ENCODE data around the gene COX20.

COX20 gene

DNA sequence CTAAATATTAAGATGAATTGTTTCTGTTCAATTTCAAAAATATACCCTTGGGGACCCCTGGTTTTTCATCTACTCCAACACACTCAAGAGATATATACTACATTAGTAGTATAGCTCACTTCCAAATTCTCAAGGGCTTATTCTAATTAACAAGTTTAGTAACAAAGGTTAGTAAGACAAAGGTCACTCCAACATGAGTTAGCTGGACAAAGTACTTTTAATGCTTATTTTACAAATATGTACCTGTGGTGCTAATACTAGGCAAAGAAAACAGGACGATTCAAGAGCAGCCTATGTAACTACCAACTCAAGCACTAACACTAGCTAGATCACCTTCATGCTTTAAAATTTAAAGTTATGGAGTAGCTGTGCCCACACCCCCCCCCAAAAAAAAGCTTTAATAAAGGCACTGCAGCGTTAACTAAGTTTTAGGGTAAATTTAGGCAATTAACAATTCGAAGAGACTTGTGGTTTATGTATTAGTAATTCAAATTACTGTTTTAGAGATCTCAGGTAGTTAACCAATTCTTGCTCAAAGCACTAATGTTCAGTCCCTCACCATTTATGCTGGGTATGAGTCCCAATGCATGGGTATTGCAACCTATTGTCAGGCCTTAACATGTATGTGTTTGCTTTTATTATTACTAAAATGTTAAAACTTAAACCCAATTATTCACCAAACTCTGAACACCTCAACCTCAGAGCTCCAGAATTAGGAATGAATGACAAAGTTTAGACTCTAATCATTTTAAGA lies 14.8 kb downstream of the COX20 start:
- Histone ChIP-seq H3K27me3 (ENCODE audit: control insufficient read depth in 5 of 5, insufficient read depth in 4 of 5, low read length in 5 of 5) (no peaks in the 10 kb centered on the region), H3K36me3 (ENCODE audit: control insufficient read depth in 5 of 5, insufficient read depth in 5 of 5, low read length in 5 of 5) (peaks cover 50 to 78% (median 68%) of the 10 kb centered on the region in 5 donors), H3K4me3 (ENCODE audit: low read depth in 1 of 5, low read length in 5 of 5) (no peak overlapping the region), H3K9ac (ENCODE audit: low read length in 5 of 5) (no peak overlapping the region), H3K4me1 (ENCODE audit: control insufficient read depth in 5 of 5, insufficient read depth in 5 of 5, low read length in 5 of 5) (peaks cover 3 to 19% (median 13%) of the 10 kb centered on the region in 5 donors), H3K9me3 (ENCODE audit: control insufficient read depth in 5 of 5, low read length in 5 of 5) (no peaks in the 10 kb centered on the region), H3K27ac (ENCODE audit: low read depth, low read length) (peak overlapping the region; percentile 24)

DNA sequence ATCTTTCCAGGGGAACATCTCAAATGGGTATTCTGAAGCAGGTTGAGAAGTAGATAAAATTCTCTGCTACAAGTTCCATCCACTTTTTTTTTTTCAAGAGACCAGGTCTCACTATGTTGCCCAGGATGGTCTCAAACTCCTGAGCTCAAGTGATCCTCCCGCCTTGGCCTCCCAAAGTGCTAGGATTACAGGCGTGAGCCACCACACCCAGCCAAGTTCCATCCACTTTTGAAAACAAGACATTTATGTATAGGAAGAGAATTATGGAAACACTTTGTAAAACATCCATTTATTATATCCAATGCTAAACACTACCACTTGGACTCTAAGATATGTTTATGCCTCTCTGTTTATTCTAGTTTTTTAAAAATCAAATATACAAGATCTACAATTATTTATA lies 15.4 kb downstream of the COX20 start:
- H3K27ac ChIP-seq (ENCODE audit: low read depth, low read length) = no peak overlapping the region

DNA sequence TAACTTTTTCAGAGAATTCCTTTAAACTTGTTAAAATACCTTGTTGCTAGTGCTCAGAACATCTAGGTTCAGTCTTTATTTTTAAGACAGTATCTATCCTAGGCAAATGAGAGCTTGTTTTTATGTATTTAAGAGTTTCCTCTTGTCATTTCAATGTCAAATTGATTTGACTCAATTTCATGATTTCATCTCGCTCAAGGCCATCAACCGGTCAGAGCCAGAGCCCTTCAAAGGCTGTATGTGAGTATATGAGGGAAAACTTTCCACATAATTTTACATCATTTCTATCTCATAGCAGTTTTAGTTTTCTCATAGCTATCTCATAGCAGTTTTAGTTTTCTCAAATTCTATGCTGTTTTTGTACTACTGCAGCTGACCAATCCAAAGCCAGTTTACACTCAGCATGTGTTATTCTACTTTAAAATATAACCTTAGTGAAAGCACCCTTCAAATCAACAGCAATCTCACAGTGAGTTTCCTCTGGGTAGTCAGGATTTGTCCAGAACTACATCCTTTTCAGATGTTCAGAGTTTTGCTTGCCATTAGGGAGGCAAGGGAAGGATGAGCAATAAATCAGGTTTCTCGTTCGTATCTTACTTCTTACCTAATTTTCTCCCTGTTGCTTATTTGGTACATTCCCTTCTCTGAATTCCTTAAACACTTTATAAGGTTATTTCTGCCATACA lies 16.2 kb downstream of the COX20 start:
- H3K9me3 ChIP-seq (ENCODE audit: control insufficient read depth in 5 of 5, low read length in 5 of 5) = no peaks in the 10 kb centered on the region
- peaks cover 3 to 25% (median 13%) of the 10 kb centered on the region in 5 donors for H3K4me1 ChIP-seq (ENCODE audit: control insufficient read depth in 5 of 5, insufficient read depth in 5 of 5, low read length in 5 of 5)
- H3K36me3 ChIP-seq (ENCODE audit: control insufficient read depth in 5 of 5, insufficient read depth in 5 of 5, low read length in 5 of 5) = peaks cover 54 to 79% (median 68%) of the 10 kb centered on the region in 5 donors
- H3K9ac ChIP-seq (ENCODE audit: low read length in 5 of 5) = no peak overlapping the region
- no peak overlapping the region for H3K4me3 ChIP-seq (ENCODE audit: low read depth in 1 of 5, low read length in 5 of 5)
- peak overlapping the region; percentile 37 for H3K27ac ChIP-seq (ENCODE audit: low read depth, low read length)
- H3K27me3 ChIP-seq (ENCODE audit: control insufficient read depth in 5 of 5, insufficient read depth in 4 of 5, low read length in 5 of 5) = no peaks in the 10 kb centered on the region

More for the DNA sequence above, 15.4 kb downstream of the COX20 start:
- Histone ChIP-seq H3K9ac (ENCODE audit: low read length in 5 of 5) (no peak overlapping the region), H3K4me1 (ENCODE audit: control insufficient read depth in 5 of 5, insufficient read depth in 5 of 5, low read length in 5 of 5) (peaks cover 3 to 25% (median 15%) of the 10 kb centered on the region in 5 donors), H3K36me3 (ENCODE audit: control insufficient read depth in 5 of 5, insufficient read depth in 5 of 5, low read length in 5 of 5) (peaks cover 52 to 79% (median 68%) of the 10 kb centered on the region in 5 donors), H3K9me3 (ENCODE audit: control insufficient read depth in 5 of 5, low read length in 5 of 5) (no peaks in the 10 kb centered on the region), H3K4me3 (ENCODE audit: low read depth in 1 of 5, low read length in 5 of 5) (no peak overlapping the region), H3K27me3 (ENCODE audit: control insufficient read depth in 5 of 5, insufficient read depth in 4 of 5, low read length in 5 of 5) (no peaks in the 10 kb centered on the region)

DNA sequence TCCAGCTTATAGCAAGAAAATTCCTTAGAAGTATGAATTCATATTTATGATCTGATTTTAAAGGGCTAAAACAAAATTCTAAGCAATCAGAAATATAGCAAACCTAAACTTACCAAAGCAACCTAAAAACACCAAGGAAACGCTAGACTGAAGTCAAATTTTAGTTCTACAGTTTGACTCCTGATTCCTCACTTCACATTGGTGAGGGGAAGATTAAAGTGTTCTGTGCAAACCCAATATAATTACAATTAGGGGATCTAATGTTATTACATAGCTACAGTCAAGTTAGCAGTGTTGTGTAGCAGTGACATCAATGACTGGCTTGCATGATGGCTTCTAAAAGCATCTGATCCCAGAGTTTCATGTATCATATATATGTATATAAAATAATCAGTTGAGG lies 17.2 kb downstream of the COX20 start:
- H3K9ac ChIP-seq (ENCODE audit: low read length in 5 of 5) = no peak overlapping the region
- H3K4me1 ChIP-seq (ENCODE audit: control insufficient read depth in 5 of 5, insufficient read depth in 5 of 5, low read length in 5 of 5) = peaks cover 3 to 26% (median 13%) of the 10 kb centered on the region in 5 donors
- H3K36me3 ChIP-seq (ENCODE audit: control insufficient read depth in 5 of 5, insufficient read depth in 5 of 5, low read length in 5 of 5) = peaks cover 60 to 81% (median 71%) of the 10 kb centered on the region in 5 donors
- H3K9me3 ChIP-seq (ENCODE audit: control insufficient read depth in 5 of 5, low read length in 5 of 5) = no peaks in the 10 kb centered on the region
- no peak overlapping the region for H3K4me3 ChIP-seq (ENCODE audit: low read depth in 1 of 5, low read length in 5 of 5)
- H3K27ac ChIP-seq (ENCODE audit: low read depth, low read length) = no peak overlapping the region
- H3K27me3 ChIP-seq (ENCODE audit: control insufficient read depth in 5 of 5, insufficient read depth in 4 of 5, low read length in 5 of 5) = no peaks in the 10 kb centered on the region

- peak overlapping the region; percentile 25 for H3K27ac ChIP-seq (ENCODE audit: low read depth, low read length)
- no peak overlapping the region for H3K9ac ChIP-seq (ENCODE audit: low read length in 5 of 5)
- H3K4me3 ChIP-seq (ENCODE audit: low read depth in 1 of 5, low read length in 5 of 5) = no peak overlapping the region
- H3K9me3 ChIP-seq (ENCODE audit: control insufficient read depth in 5 of 5, low read length in 5 of 5) = no peaks in the 10 kb centered on the region
- H3K4me1 ChIP-seq (ENCODE audit: control insufficient read depth in 5 of 5, insufficient read depth in 5 of 5, low read length in 5 of 5) = peaks cover 3 to 34% (median 23%) of the 10 kb centered on the region in 5 donors
- H3K27me3 ChIP-seq (ENCODE audit: control insufficient read depth in 5 of 5, insufficient read depth in 4 of 5, low read length in 5 of 5) = no peaks in the 10 kb centered on the region
- peaks cover 68 to 88% (median 76%) of the 10 kb centered on the region in 5 donors for H3K36me3 ChIP-seq (ENCODE audit: control insufficient read depth in 5 of 5, insufficient read depth in 5 of 5, low read length in 5 of 5)
Measured at GRCh38 chr1:244854166-244854565, 18.7 kb downstream of the COX20 start.

DNA sequence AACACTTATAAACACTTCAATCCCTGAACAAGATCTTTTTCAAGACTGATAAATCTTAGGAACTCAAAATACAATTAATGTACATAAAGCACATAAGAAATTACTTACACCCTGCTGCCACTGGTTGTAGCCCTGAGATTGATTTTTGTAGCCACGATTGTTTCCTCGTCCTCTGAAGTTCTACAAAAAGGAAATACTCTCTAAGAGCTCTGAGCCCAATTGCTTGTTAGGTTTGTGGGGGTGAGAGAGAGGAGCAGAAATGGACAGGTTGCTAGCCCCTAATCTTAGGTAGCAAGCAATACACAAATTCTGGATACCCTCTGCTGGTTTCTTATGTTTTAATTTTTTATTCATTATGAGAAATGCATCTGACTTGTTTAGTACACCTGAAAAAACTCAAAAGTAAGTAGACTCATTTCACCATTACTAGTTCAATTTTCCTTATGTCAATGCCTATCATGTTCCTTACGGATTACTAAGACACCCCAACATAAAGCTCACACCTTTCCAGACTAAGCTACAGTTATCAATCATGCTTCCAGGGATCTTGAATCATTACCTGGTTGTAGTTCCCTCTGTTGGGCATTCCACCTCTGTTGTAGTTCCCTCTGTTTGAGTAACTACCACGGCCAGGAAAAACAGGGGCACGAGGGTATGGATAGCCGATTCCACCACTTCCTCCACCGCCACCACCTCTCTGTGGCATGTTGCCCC lies 19.6 kb downstream of the COX20 start:
- H3K4me1 ChIP-seq (ENCODE audit: control insufficient read depth in 5 of 5, insufficient read depth in 5 of 5, low read length in 5 of 5) = peaks cover 3 to 38% (median 31%) of the 10 kb centered on the region in 5 donors
- peaks cover 72 to 94% (median 79%) of the 10 kb centered on the region in 5 donors for H3K36me3 ChIP-seq (ENCODE audit: control insufficient read depth in 5 of 5, insufficient read depth in 5 of 5, low read length in 5 of 5)
- H3K9me3 ChIP-seq (ENCODE audit: control insufficient read depth in 5 of 5, low read length in 5 of 5) = no peaks in the 10 kb centered on the region
- no peak overlapping the region for H3K9ac ChIP-seq (ENCODE audit: low read length in 5 of 5)
- no peaks in the 10 kb centered on the region for H3K27me3 ChIP-seq (ENCODE audit: control insufficient read depth in 5 of 5, insufficient read depth in 4 of 5, low read length in 5 of 5)
- H3K27ac ChIP-seq (ENCODE audit: low read depth, low read length) = no peak overlapping the region
- H3K4me3 ChIP-seq (ENCODE audit: low read depth in 1 of 5, low read length in 5 of 5) = no peak overlapping the region

DNA sequence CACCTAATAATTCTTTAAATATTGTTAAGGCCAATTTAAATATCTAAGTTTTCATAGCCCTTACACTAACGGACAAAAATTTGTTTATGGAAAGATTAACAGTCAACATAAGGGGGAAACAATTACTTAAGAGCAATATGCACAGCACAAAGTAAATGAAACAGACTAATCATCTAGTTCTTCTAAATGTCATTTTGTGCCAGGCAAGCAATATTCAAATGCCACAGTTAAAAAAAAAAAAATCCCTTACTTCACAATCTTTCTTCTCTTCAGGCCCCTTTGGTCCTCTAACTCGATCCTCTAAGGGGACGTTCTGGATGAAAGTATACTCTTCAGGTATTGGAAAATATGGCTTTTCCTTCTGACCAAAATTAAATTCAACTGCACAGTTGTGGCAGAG lies 22.3 kb downstream of the COX20 start:
- Histone ChIP-seq H3K4me3 (ENCODE audit: low read depth in 1 of 5, low read length in 5 of 5) (no peak overlapping the region), H3K4me1 (ENCODE audit: control insufficient read depth in 5 of 5, insufficient read depth in 5 of 5, low read length in 5 of 5) (peaks cover 3 to 54% (median 48%) of the 10 kb centered on the region in 5 donors), H3K36me3 (ENCODE audit: control insufficient read depth in 5 of 5, insufficient read depth in 5 of 5, low read length in 5 of 5) (peaks cover 64 to 82% (median 69%) of the 10 kb centered on the region in 5 donors)

GRCh38 chr1:244858357-244858756 lies 22.9 kb downstream of the COX20 start:
- Histone ChIP-seq H3K4me1 (ENCODE audit: control insufficient read depth in 5 of 5, insufficient read depth in 5 of 5, low read length in 5 of 5) (peaks cover 3 to 54% (median 48%) of the 10 kb centered on the region in 5 donors), H3K27ac (ENCODE audit: low read depth, low read length) (no peak overlapping the region), H3K36me3 (ENCODE audit: control insufficient read depth in 5 of 5, insufficient read depth in 5 of 5, low read length in 5 of 5) (peaks cover 59 to 76% (median 66%) of the 10 kb centered on the region in 5 donors), H3K4me3 (ENCODE audit: low read depth in 1 of 5, low read length in 5 of 5) (no peak overlapping the region), H3K9ac (ENCODE audit: low read length in 5 of 5) (no peak overlapping the region), H3K9me3 (ENCODE audit: control insufficient read depth in 5 of 5, low read length in 5 of 5) (no peaks in the 10 kb centered on the region), H3K27me3 (ENCODE audit: control insufficient read depth in 5 of 5, insufficient read depth in 4 of 5, low read length in 5 of 5) (no peaks in the 10 kb centered on the region)

More for the DNA sequence above, 22.3 kb downstream of the COX20 start:
- H3K9ac ChIP-seq (ENCODE audit: low read length in 5 of 5) = peak overlapping the region in 1 of 5 donors; percentile 6
- H3K27ac ChIP-seq (ENCODE audit: low read depth, low read length) = no peak overlapping the region
- H3K9me3 ChIP-seq (ENCODE audit: control insufficient read depth in 5 of 5, low read length in 5 of 5) = no peaks in the 10 kb centered on the region
- H3K27me3 ChIP-seq (ENCODE audit: control insufficient read depth in 5 of 5, insufficient read depth in 4 of 5, low read length in 5 of 5) = no peaks in the 10 kb centered on the region

GRCh38 chr1:244860078-244860477 lies 24.6 kb downstream of the COX20 start:
- Histone ChIP-seq H3K9ac (ENCODE audit: low read length in 5 of 5) (peak overlapping the region in 2 of 5 donors; percentile 32 to 45), H3K4me3 (ENCODE audit: low read depth in 1 of 5, low read length in 5 of 5) (peak overlapping the region; percentile 47 to 100 (median 90)), H3K4me1 (ENCODE audit: control insufficient read depth in 5 of 5, insufficient read depth in 5 of 5, low read length in 5 of 5) (peaks cover 1 to 55% (median 51%) of the 10 kb centered on the region in 5 donors), H3K9me3 (ENCODE audit: control insufficient read depth in 5 of 5, low read length in 5 of 5) (no peaks in the 10 kb centered on the region), H3K27me3 (ENCODE audit: control insufficient read depth in 5 of 5, insufficient read depth in 4 of 5, low read length in 5 of 5) (no peaks in the 10 kb centered on the region), H3K36me3 (ENCODE audit: control insufficient read depth in 5 of 5, insufficient read depth in 5 of 5, low read length in 5 of 5) (peaks cover 45 to 61% (median 57%) of the 10 kb centered on the region in 5 donors), H3K27ac (ENCODE audit: low read depth, low read length) (peak overlapping the region; percentile 100)
